Kidney (tissue), 14 donors: ENCODE data around the gene ARMH3. TPM values are rescaled to one million over a fixed set of nuclear protein-coding genes. Genes with fewer than 3 reads are reported as not detected.

Experiments
- DNase-seq, 5 donors: peaks; one replicate each; pipeline ENCODE4 v3.0.0-alpha.2; 2013 to 2020
- FAIRE-seq: peaks from 2 replicates; lab custom pipeline; 2012; peaks lifted over from hg19 to GRCh38; lab: Jason Lieb, UNC
- H3K27ac ChIP-seq, 2 donors: one replicate each; pipeline ENCODE4 v1.7.0; 2013; ENCODE audit warnings: low read depth in 2 of 2, low read length in 2 of 2, inconsistent platforms in 1 of 2
- H3K27me3 ChIP-seq: one replicate; pipeline ENCODE4 v1.7.1; 2013; ENCODE audit warnings: low read length, inconsistent platforms; ENCODE audit not compliant: control insufficient read depth, insufficient read depth
- H3K36me3 ChIP-seq, 3 donors: one replicate each; pipeline versions ENCODE4 v1.7.0 to v1.7.1; 2013; ENCODE audit warnings: low read length in 3 of 3, control low read depth in 1 of 3, inconsistent platforms in 1 of 3; ENCODE audit not compliant: insufficient read depth in 3 of 3, control insufficient read depth in 2 of 3
- H3K4me1 ChIP-seq, 3 donors: one replicate each; pipeline versions ENCODE4 v1.7.0 to v1.7.1; 2013; ENCODE audit warnings: low read length in 3 of 3, inconsistent platforms in 1 of 3, low read depth in 1 of 3; ENCODE audit not compliant: control insufficient read depth in 2 of 3, insufficient read depth in 2 of 3
- H3K4me3 ChIP-seq, 3 donors: one replicate each; pipeline versions ENCODE4 v1.7.0 to v1.8.1; 2013; ENCODE audit warnings: low read length in 3 of 3, control low read depth in 1 of 3, inconsistent platforms in 1 of 3
- H3K9ac ChIP-seq, 3 donors: one replicate each; pipeline versions ENCODE4 v1.7.0 to v1.7.1; 2013; ENCODE audit warnings: low read length in 3 of 3, control low read depth in 1 of 3, inconsistent platforms in 1 of 3
- H3K9me3 ChIP-seq, 3 donors: one replicate each; pipeline versions ENCODE4 v1.7.0 to v1.7.1; 2013; ENCODE audit warnings: low read length in 3 of 3, control low read depth in 1 of 3, inconsistent platforms in 1 of 3; ENCODE audit not compliant: control insufficient read depth in 2 of 3, insufficient read depth in 1 of 3
- CTCF ChIP-seq: IDR thresholded peaks from 3 replicates; pipeline ENCODE4 v1.5.1; 2012; ENCODE audit warnings: mild to moderate bottlenecking, moderate library complexity, borderline replicate concordance; ENCODE audit not compliant: insufficient read depth; ENCODE audit errors: extremely low read depth
- intact Hi-C: fragments of 100-400 bp; cut with DNase I; formaldehyde crosslinking; loops from one replicate; pipeline ENCODE4 v1.11.1; 2022
- polyA plus RNA-seq: library from polyadenylated mRNA; stranded (reverse); fragments of 350-450 nt; fragmentation: Illumina TruSeq; extraction: RNeasy Lipid Tissue Mini Kit (QIAGEN cat#74804); gene quantifications from one replicate; pipeline ENCODE4 v1.2.3, GENCODE V29; 2014; ENCODE audit warnings: low read depth, low replicate concordance; ENCODE audit not compliant: insufficient read depth
- total RNA-seq: library from RNA; stranded (reverse); fragmentation: NEBNext Ultra II Directional; extraction: Animal tissue kit (Norgen Biotek cat#: 25700); gene quantifications from one replicate; pipeline ENCODE4 v1.2.1, GENCODE V29; 2021
- donor health status: control.
- donor health status: control.
- donor health status: control.
- donor health status: control.
- donor health status: control.
- donor health status: DM: yes; HTN: yes; CAD: no.
- donor health status: Normal renal cell carcinoma (clear cell type).

Gene ARMH3
- total and polyA plus RNA-seq, 2 donors from 2014 or later, result 14.0 to 26.1 TPM

GRCh38 chr10:102001435-102002068 lies 54.4 kb downstream of the ARMH3 start:
- Histone ChIP-seq H3K36me3 (peaks cover 3 to 30% (median 17%) of the 10 kb centered on the region in 3 donors), H3K27ac (no peak overlapping the region), H3K9me3 (no peaks in the 10 kb centered on the region), H3K4me1 (no peaks in the 10 kb centered on the region), H3K4me3 (no peak overlapping the region), H3K9ac (no peak overlapping the region), H3K27me3 (no peaks in the 10 kb centered on the region)
- DNase-seq, result no peak
- intact Hi-C loops, result no loop called here
- FAIRE-seq, result no peak
- no peak for TF ChIP-seq CTCF

DNA sequence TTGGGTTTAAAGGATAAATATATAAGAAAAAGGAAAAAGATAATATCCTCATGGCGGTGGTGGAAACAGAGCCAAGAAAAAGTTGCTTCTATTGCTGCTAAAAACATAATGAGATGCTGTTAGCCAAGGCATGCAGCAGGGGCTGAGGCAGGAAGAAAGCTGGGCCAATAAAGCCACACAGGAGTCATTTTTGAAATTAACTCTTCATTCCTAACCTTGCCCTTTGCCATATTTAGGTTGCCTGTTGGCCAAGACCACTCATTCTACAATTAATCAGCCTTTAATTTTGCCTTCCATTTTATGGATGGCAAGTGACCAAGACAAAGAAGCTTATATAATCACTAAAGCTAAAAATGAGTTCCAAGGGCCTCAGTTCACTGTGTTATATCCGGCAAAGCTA lies 58.2 kb downstream of the ARMH3 start:
- Histone ChIP-seq H3K27me3 (no peaks in the 10 kb centered on the region), H3K36me3 (peaks cover 2 to 22% (median 11%) of the 10 kb centered on the region in 3 donors), H3K9me3 (no peaks in the 10 kb centered on the region), H3K27ac (no peak overlapping the region), H3K9ac (no peak overlapping the region), H3K4me3 (no peak overlapping the region), H3K4me1 (peaks cover 0 to 3% (median 0%) of the 10 kb centered on the region in 3 donors)
- peak in 1 of 5 donors; percentile 20 for DNase-seq
- intact Hi-C loops, result no loop called here
- no peak for FAIRE-seq
- no peak for TF ChIP-seq CTCF

DNA sequence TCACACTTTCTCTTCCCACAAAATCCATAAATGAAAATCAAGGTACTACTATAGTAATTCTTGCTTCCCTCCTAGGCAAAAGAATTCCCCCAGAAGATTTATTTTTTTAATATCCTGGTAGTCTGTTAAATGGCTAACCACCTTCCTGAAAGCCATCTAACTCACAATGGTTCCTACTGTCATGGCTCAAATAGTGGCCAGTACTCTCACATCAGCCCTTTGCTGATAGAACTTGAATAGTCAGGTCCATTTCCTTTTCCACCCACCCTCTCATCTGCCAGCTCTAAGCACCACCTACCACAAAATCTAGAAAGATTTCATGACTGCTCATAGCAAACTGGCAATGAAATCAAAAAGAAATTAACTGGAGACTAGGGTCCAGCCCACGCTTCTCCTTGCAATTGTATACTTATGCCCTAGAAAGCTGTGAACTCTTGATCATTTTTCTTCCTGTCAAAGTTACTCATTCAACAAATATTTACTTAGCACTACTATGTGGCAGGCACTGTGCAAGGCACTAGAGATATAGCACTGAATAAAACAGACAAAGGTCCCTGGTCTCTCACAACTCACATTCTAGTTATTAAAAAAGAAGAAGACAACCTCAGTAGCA lies 60.4 kb downstream of the ARMH3 start:
- no peak for FAIRE-seq
- intact Hi-C loops, result no loop called here
- H3K9me3 ChIP-seq, result no peaks in the 10 kb centered on the region

More for the DNA sequence above, 60.4 kb downstream of the ARMH3 start:
- H3K27me3 ChIP-seq, result no peaks in the 10 kb centered on the region
- peaks cover 4 to 16% (median 14%) of the 10 kb centered on the region in 3 donors for H3K36me3 ChIP-seq
- no peak overlapping the region for H3K9ac ChIP-seq
- H3K27ac ChIP-seq, result no peak overlapping the region
- no peak for TF ChIP-seq CTCF
- H3K4me1 ChIP-seq, result peaks cover 0 to 3% (median 0%) of the 10 kb centered on the region in 3 donors
- DNase-seq, result peak in 3 of 5 donors; percentile 10 to 41 (median 29)
- no peak overlapping the region for H3K4me3 ChIP-seq
